ENCODE results near the gene QTRT2.

DNA sequence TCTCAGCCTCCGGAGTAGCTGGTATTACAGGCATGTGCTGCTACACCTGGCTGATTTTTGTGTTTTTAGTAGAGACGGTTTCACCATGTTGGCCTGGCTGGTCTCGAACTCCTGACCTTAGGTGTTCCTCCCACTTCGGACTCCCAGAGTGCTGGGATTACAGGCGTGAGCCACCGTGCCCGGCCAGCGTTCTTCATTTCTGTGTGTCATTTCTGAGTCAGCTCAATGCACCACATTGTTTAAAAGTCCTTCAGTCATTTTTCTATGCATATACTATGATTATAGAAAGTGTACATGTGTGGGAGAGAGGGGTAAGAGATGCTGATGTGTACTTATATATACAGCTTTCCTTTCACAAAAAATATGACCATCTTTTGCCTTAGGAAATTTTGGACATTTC lies 2.1 kb downstream of the QTRT2 start:
- TF ChIP-seq, protein P1, sequence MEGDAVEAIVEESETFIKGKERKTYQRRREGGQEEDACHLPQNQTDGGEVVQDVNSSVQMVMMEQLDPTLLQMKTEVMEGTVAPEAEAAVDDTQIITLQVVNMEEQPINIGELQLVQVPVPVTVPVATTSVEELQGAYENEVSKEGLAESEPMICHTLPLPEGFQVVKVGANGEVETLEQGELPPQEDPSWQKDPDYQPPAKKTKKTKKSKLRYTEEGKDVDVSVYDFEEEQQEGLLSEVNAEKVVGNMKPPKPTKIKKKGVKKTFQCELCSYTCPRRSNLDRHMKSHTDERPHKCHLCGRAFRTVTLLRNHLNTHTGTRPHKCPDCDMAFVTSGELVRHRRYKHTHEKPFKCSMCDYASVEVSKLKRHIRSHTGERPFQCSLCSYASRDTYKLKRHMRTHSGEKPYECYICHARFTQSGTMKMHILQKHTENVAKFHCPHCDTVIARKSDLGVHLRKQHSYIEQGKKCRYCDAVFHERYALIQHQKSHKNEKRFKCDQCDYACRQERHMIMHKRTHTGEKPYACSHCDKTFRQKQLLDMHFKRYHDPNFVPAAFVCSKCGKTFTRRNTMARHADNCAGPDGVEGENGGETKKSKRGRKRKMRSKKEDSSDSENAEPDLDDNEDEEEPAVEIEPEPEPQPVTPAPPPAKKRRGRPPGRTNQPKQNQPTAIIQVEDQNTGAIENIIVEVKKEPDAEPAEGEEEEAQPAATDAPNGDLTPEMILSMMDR (IDR thresholded peaks at IDR 0.05; ENCODE audit: low read depth, low read length, missing input control), result no peak
- TF ChIP-seq, protein P2, sequence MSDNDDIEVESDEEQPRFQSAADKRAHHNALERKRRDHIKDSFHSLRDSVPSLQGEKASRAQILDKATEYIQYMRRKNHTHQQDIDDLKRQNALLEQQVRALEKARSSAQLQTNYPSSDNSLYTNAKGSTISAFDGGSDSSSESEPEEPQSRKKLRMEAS (IDR thresholded peaks at IDR 0.05), result no peak
